Left forelimb (tissue), 1 donor: Measurements from ENCODE around the gene SH3BP5.

Experiments used
- DNase-seq: peaks from one replicate; pipeline ENCODE4 v3.0.0-alpha.2; 2018; ENCODE audit warnings: low spot score

The SH3BP5 gene

GRCh38 chr3:15243822-15244482, 88.4 kb downstream of the SH3BP5 start:
- no peak for DNase-seq

- no peak for DNase-seq
These were observed 91.0 kb downstream of the SH3BP5 start for GRCh38 chr3:15241341-15241740.

- DNase-seq = no peak
These were observed 103.1 kb downstream of the SH3BP5 start for GRCh38 chr3:15229262-15229661.

- DNase-seq = no peak
These were observed 104.2 kb downstream of the SH3BP5 start for GRCh38 chr3:15228147-15228546.

- DNase-seq = no peak
These were observed 108.5 kb downstream of the SH3BP5 start for GRCh38 chr3:15223685-15224572.

GRCh38 chr3:15221574-15222217, 110.7 kb downstream of the SH3BP5 start:
- no peak for DNase-seq

GRCh38 chr3:15220661-15221060, 111.7 kb downstream of the SH3BP5 start:
- no peak for DNase-seq

GRCh38 chr3:15220056-15220455, 112.3 kb downstream of the SH3BP5 start:
- no peak for DNase-seq

GRCh38 chr3:15218689-15219088, 113.7 kb downstream of the SH3BP5 start:
- no peak for DNase-seq

- DNase-seq = no peak
These were observed 114.5 kb downstream of the SH3BP5 start for GRCh38 chr3:15217841-15218267.

- no peak for DNase-seq
These were observed 115.2 kb downstream of the SH3BP5 start for GRCh38 chr3:15217011-15217671.

GRCh38 chr3:15216501-15216900, 115.9 kb downstream of the SH3BP5 start:
- DNase-seq = no peak

- no peak for DNase-seq
These were observed 116.4 kb downstream of the SH3BP5 start for GRCh38 chr3:15215996-15216395.

GRCh38 chr3:15214758-15215157, 117.6 kb downstream of the SH3BP5 start:
- no peak for DNase-seq

- DNase-seq = no peak
These were observed 120.4 kb downstream of the SH3BP5 start for GRCh38 chr3:15211937-15212336.

- no peak for DNase-seq
These were observed 124.4 kb downstream of the SH3BP5 start for GRCh38 chr3:15207836-15208504.

GRCh38 chr3:15206662-15207576, 125.5 kb downstream of the SH3BP5 start:
- DNase-seq = no peak

- DNase-seq = peak; percentile 94
These were observed 126.3 kb downstream of the SH3BP5 start, which contains the start of gene CAPN7 for GRCh38 chr3:15205934-15206661. CAPN7 (plus strand) TSS chr3:15206246; CDS start chr3:15206496, 250 bp downstream.

- DNase-seq = no peak
These were observed 126.9 kb downstream of the SH3BP5 start for GRCh38 chr3:15205482-15205933.
